SK-N-SH (cell line): ENCODE measurements around the gene PCNX2.

Experiments used
- CTCF ChIP-seq: fragments of 200-600 bp; sonication (generic); IDR thresholded peaks from 2 replicates; pipeline ENCODE4 v1.6.1; 2017; ENCODE audit warnings: antibody characterized with exemption, mild to moderate bottlenecking, moderate library complexity
- YY1 ChIP-seq: IDR thresholded peaks from 2 replicates; pipeline ENCODE4 v1.4.0; 2012; ENCODE audit warnings: low read depth, mild to moderate bottlenecking

GRCh38 chr1:233135833-233136232 is 159.7 kb downstream of the PCNX2 start:
- no peak for TF ChIP-seq YY1
- TF ChIP-seq CTCF: no peak
